ENCODE results near the gene LRFN5. TPM values are rescaled to one million over a fixed set of nuclear protein-coding genes. Genes with fewer than 3 reads are reported as not detected.
"Not testable (repeated sequence)": the region's sequence is repeated elsewhere in the genome, so short reads cannot be mapped to it uniquely, and the experiment has no call there.

The LRFN5 gene
- total and polyA plus RNA-seq, 2 experiments from 2014 or later: 0.54 TPM

DNA sequence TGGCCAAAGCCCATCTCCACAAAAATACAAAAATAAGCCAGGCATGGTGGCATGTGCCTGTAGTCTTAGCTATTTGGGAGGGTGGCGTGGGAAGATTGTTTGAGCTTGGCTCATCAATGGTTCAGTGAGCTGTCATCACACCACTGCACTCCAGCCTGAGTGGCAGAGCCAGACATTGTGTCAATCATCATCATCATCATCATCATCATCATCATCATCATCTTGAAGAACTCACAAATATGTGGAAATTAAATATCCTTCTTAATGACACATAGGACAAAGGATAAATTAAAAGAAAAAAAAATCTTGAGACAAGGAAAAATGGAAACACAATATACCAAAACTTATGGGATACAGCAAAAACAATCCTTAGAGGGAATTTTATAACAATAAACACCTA lies 132.5 kb downstream of the LRFN5 start:
- no peak overlapping the region for H3K4me2 ChIP-seq (ENCODE audit: unreplicated experiment)
- H3K9ac ChIP-seq: no peak overlapping the region
- no peak overlapping the region for H3K27ac ChIP-seq
- no peaks in the 10 kb centered on the region for H3K4me1 ChIP-seq (ENCODE audit: insufficient read depth)
- DNase-seq: no peak
- no peaks in the 10 kb centered on the region for H3K79me2 ChIP-seq (ENCODE audit: insufficient read depth)
- in situ Hi-C loops (cut with MboI): no loop called here
- no peaks in the 10 kb centered on the region for H3K27me3 ChIP-seq (replicated peaks; ENCODE audit: insufficient read depth)
- no peaks in the 10 kb centered on the region for H3F3A ChIP-seq (ENCODE audit: insufficient read depth)
- WGBS, 2 experiments (ENCODE audit: low coverage in 1 of 2, low lambda C conversion rate in 2 of 2, missing lambda C conversion rate in 2 of 2): 70 to 91% methylated on average over 1 of the region's 1 CpG
- TF ChIP-seq EZH2 (IDR thresholded peaks at IDR 0.05; ENCODE audit: insufficient read depth, poor library complexity, severe bottlenecking) (no peak), EZH2phosphoT487 (IDR thresholded peaks at IDR 0.05; ENCODE audit: insufficient read depth, low read depth) (no peak)
- H3K4me3 ChIP-seq: no peak overlapping the region
- H2AFZ ChIP-seq: no peak overlapping the region
- H4K20me1 ChIP-seq (ENCODE audit: insufficient read depth): no peaks in the 10 kb centered on the region
- H3K9me3 ChIP-seq (ENCODE audit: low read depth): no peaks in the 10 kb centered on the region
- no peaks in the 10 kb centered on the region for H3K36me3 ChIP-seq (ENCODE audit: low read depth)
- no peaks in the 10 kb centered on the region for H3K9me2 ChIP-seq (ENCODE audit: insufficient read depth)

DNA sequence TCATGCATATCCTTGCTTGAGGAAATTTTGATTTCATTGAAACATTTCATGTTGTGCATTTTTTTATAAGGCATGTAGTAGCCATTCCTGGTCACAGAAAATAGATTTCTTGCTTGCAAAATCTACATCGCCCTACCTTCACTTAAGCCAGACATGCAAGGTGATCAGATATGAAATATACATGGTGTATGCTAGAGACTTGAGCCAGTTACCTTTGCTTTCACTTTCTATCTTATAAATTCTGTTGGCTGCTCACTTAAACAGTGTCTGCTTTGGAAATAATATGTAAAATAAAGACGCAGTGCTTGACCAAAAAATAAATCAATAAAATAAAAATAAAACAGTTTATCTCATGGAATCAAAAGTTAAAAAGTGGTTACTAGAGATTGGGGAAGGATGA lies 136.5 kb downstream of the LRFN5 start:
- H3K9me3 ChIP-seq (ENCODE audit: low read depth): no peaks in the 10 kb centered on the region
- H3K36me3 ChIP-seq (ENCODE audit: low read depth): no peaks in the 10 kb centered on the region
- H3K79me2 ChIP-seq (ENCODE audit: insufficient read depth): no peaks in the 10 kb centered on the region
- 90 to 94% methylated on average over 2 of the region's 2 CpGs for WGBS, 2 experiments (ENCODE audit: low coverage in 1 of 2, low lambda C conversion rate in 2 of 2, missing lambda C conversion rate in 2 of 2)
- no peak overlapping the region for H3K4me2 ChIP-seq (ENCODE audit: unreplicated experiment)
- no peak for TF ChIP-seq EZH2phosphoT487 (IDR thresholded peaks at IDR 0.05; ENCODE audit: insufficient read depth, low read depth)
- TF ChIP-seq EZH2 (IDR thresholded peaks at IDR 0.05; ENCODE audit: insufficient read depth, poor library complexity, severe bottlenecking): no peak
- no peaks in the 10 kb centered on the region for H3K27me3 ChIP-seq (replicated peaks; ENCODE audit: insufficient read depth)
- no peaks in the 10 kb centered on the region for H3K4me1 ChIP-seq (ENCODE audit: insufficient read depth)
- DNase-seq: no peak
- H2AFZ ChIP-seq: no peak overlapping the region
- H3K4me3 ChIP-seq: no peak overlapping the region
- no peaks in the 10 kb centered on the region for H4K20me1 ChIP-seq (ENCODE audit: insufficient read depth)
- no peaks in the 10 kb centered on the region for H3K9me2 ChIP-seq (ENCODE audit: insufficient read depth)
- no peaks in the 10 kb centered on the region for H3F3A ChIP-seq (ENCODE audit: insufficient read depth)
- in situ Hi-C loops (cut with MboI): no loop called here
- H3K27ac ChIP-seq: no peak overlapping the region
- no peak overlapping the region for H3K9ac ChIP-seq

DNA sequence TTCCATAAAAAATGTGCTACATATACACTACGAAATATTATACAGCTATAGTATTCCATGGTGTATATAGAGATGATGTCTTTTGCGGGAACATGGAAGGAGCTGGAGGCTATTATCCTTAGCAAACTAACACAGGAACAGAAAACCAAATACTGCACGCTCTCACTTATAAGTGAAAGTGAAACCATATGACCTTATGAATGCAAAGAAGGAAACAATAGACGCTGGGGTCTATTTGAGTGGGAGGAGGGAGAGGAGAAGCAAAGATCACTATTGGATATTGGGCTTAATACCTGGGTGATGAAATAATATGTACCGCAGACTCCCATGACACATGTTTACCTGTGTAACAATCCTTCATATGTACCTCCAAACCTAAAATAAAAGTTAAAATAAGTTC lies 142.8 kb downstream of the LRFN5 start:
- peak; percentile 64 for DNase-seq
- 18 to 20% methylated on average over 5 of the region's 5 CpGs for WGBS, 2 experiments (ENCODE audit: low coverage in 1 of 2, low lambda C conversion rate in 2 of 2, missing lambda C conversion rate in 2 of 2)

DNA sequence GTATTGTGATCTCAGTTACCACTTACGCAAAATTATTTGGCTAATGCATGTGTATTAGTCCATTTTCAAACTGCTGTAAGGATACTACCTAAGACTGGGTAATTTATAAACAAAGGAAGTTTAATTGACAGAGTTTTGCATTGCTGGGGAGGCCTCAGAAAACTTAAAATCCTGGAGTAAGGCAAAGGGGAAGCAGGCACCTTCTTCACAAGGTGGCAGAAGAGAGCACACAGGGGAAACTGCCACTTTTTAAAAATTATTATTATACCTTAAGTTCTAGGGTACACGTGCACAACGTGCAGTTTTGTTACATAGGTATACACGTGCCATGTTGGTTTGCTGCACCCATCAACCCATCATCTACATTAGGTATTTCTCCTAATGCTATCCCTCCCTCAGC lies 143.9 kb downstream of the LRFN5 start:
- H3K9me2 ChIP-seq (ENCODE audit: insufficient read depth); H4K20me1 ChIP-seq (ENCODE audit: insufficient read depth); in situ Hi-C loops (cut with MboI); H3K27me3 ChIP-seq (replicated peaks; ENCODE audit: insufficient read depth); H3K36me3 ChIP-seq (ENCODE audit: low read depth); H3K79me2 ChIP-seq (ENCODE audit: insufficient read depth); H3K4me2 ChIP-seq (ENCODE audit: unreplicated experiment); H3K9ac ChIP-seq; H3K4me1 ChIP-seq (ENCODE audit: insufficient read depth); H2AFZ ChIP-seq; H3K9me3 ChIP-seq (ENCODE audit: low read depth); H3K4me3 ChIP-seq; H3F3A ChIP-seq (ENCODE audit: insufficient read depth); H3K27ac ChIP-seq: not testable (repeated sequence)
- 92 to 95% methylated on average over 4 of the region's 4 CpGs for WGBS, 2 experiments (ENCODE audit: low coverage in 1 of 2, low lambda C conversion rate in 2 of 2, missing lambda C conversion rate in 2 of 2)
- DNase-seq: peak; percentile 23

More for the DNA sequence above, 142.8 kb downstream of the LRFN5 start:
- TF ChIP-seq EZH2 (IDR thresholded peaks at IDR 0.05; ENCODE audit: insufficient read depth, poor library complexity, severe bottlenecking): no peak
- TF ChIP-seq EZH2phosphoT487 (IDR thresholded peaks at IDR 0.05; ENCODE audit: insufficient read depth, low read depth): no peak
- Histone ChIP-seq H3K4me1 (ENCODE audit: insufficient read depth) (no peaks in the 10 kb centered on the region), H3K27me3 (replicated peaks; ENCODE audit: insufficient read depth) (no peaks in the 10 kb centered on the region), H2AFZ (peak overlapping the region; percentile 97), H3K9me3 (ENCODE audit: low read depth) (no peaks in the 10 kb centered on the region), H4K20me1 (ENCODE audit: insufficient read depth) (no peaks in the 10 kb centered on the region), H3K27ac (0 out of 2 replicates have a peak overlapping the region, but pooled peaks have one; percentile 2), H3F3A (ENCODE audit: insufficient read depth) (no peaks in the 10 kb centered on the region), H3K36me3 (ENCODE audit: low read depth) (no peaks in the 10 kb centered on the region), H3K4me2 (ENCODE audit: unreplicated experiment) (peak overlapping the region; percentile 91), H3K9ac (peak overlapping the region; percentile 73), H3K79me2 (ENCODE audit: insufficient read depth) (no peaks in the 10 kb centered on the region), H3K9me2 (ENCODE audit: insufficient read depth) (no peaks in the 10 kb centered on the region), H3K4me3 (peak overlapping the region; percentile 77)
- in situ Hi-C loops (cut with MboI): no loop called here

DNA sequence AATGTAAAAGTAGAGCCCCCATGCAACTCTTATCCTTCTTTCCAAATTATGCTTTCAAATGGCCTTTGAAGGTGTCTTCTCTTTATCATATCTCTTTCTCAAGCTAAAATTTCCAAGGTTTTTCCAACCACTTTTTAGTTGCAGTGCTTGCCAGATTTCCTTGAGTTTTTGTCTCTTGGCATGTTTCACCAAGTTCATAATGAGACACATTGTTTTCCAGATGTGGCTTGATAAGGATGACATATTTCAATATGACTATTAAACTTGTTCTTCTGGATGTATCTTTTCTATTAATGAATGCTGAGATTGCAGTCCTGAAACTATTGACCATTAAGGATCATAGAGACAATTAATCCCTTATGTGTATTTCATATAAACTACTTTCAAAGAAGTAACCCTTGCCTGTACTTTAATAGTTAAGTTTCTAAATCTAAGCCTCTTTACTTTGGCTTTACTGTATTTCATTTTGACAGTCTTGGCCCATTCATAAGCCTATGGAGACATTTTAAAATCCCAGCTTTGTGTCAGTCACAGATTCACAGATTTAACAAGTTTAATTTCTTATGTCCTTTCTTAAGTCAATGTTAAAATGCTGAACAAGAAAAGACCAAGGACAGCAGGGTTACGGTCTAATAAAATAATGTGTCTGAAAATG lies 151.5 kb downstream of the LRFN5 start:
- no peaks in the 10 kb centered on the region for H3F3A ChIP-seq (ENCODE audit: insufficient read depth)
- no peak overlapping the region for H3K4me2 ChIP-seq (ENCODE audit: unreplicated experiment)
- H3K9ac ChIP-seq: no peak overlapping the region
- no peaks in the 10 kb centered on the region for H3K27me3 ChIP-seq (replicated peaks; ENCODE audit: insufficient read depth)
- no peaks in the 10 kb centered on the region for H3K9me2 ChIP-seq (ENCODE audit: insufficient read depth)
- no peak overlapping the region for H2AFZ ChIP-seq
- no peaks in the 10 kb centered on the region for H3K9me3 ChIP-seq (ENCODE audit: low read depth)
- no peak for DNase-seq
- no peaks in the 10 kb centered on the region for H4K20me1 ChIP-seq (ENCODE audit: insufficient read depth)
- in situ Hi-C loops (cut with MboI): no loop called here
- H3K27ac ChIP-seq: no peak overlapping the region
- no peak for TF ChIP-seq EZH2 (IDR thresholded peaks at IDR 0.05; ENCODE audit: insufficient read depth, poor library complexity, severe bottlenecking)
- TF ChIP-seq EZH2phosphoT487 (IDR thresholded peaks at IDR 0.05; ENCODE audit: insufficient read depth, low read depth): no peak
- WGBS, 2 experiments (ENCODE audit: low coverage in 1 of 2, low lambda C conversion rate in 2 of 2, missing lambda C conversion rate in 2 of 2): 84 to 97% methylated on average over 1 of the region's 1 CpG
- H3K79me2 ChIP-seq (ENCODE audit: insufficient read depth): no peaks in the 10 kb centered on the region
- no peaks in the 10 kb centered on the region for H3K4me1 ChIP-seq (ENCODE audit: insufficient read depth)
- no peak overlapping the region for H3K4me3 ChIP-seq
- no peaks in the 10 kb centered on the region for H3K36me3 ChIP-seq (ENCODE audit: low read depth)
